ENCODE measurements around the gene VAV1.

GRCh38 chr19:6743714-6744380, 28.7 kb upstream of the VAV1 start:
- TF ChIP-seq CTCF (IDR thresholded peaks at IDR 0.05) (no peak), POLR2A (IDR thresholded peaks at IDR 0.05) (no peak)
